Right renal pelvis (tissue), 4 donors: ENCODE data around the gene GLP2R. TPM values are rescaled to one million over a fixed set of nuclear protein-coding genes. Genes with fewer than 3 reads are reported as not detected.

Experiments
- DNase-seq, 4 donors: peaks; one replicate each; pipeline ENCODE4 v3.0.0-alpha.2; 2013; ENCODE audit warnings: low read depth in 4 of 4, low spot score in 3 of 4, missing footprints in 1 of 4
- polyA plus RNA-seq, 4 donors: library from polyadenylated mRNA; unstranded; fragments of 120-200 nt; gene quantifications; one replicate each; pipeline ENCODE4 v1.2.1, GENCODE V29; 2013; ENCODE audit not compliant: insufficient read length in 4 of 4

GLP2R gene
- polyA plus RNA-seq, 4 donors: 0.04 to 0.09 (median 0.06) TPM; not detected in 1

DNA sequence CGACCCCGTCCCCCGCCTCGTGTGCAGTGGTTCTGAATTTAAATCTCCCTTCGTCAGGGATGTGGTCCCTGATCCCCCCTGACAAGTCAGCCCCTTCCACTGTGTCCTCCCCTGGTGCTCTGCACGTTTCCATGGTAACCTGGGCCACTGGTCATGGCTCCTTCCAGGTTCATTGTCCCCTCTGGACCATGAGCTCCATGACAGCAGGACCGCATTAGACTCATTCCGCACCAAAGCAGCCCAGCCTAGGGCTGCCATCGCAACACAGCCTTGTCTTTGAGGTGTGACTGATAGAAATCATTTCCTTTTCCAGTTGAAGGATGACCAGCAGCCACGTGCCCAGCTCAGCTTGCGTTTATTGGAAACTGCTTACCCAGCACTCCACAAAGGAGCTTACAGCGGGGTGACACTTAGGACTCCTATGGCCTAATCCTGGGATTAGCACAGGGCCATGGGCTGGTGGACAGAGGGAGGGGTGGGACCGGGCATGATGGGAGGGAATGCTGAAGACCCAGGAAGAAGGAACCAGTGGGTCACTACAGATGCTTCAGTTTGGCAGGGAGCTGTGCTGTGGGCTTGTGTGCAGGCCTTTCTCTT lies 71.7 kb downstream of the GLP2R start:
- no peak for DNase-seq

DNA sequence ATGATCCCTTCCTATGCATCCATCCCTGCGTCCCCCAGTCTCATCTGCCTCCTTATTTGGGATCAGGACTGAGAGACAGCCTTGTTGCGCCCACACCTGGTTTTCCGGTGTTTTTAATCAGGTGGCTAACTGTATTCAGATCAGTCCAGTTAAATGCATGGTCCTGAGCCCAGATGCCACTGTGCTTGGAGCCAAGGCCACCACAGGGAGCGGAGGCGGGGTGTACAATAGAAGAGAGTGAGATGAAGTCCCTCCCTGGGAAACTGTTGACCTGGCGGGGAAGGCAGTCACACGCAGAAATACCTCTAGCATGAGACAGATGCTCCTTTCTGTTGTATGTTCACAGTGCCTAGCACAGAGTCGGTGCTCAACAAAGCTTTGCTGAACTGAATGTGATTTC lies 73.1 kb downstream of the GLP2R start:
- no peak for DNase-seq

DNA sequence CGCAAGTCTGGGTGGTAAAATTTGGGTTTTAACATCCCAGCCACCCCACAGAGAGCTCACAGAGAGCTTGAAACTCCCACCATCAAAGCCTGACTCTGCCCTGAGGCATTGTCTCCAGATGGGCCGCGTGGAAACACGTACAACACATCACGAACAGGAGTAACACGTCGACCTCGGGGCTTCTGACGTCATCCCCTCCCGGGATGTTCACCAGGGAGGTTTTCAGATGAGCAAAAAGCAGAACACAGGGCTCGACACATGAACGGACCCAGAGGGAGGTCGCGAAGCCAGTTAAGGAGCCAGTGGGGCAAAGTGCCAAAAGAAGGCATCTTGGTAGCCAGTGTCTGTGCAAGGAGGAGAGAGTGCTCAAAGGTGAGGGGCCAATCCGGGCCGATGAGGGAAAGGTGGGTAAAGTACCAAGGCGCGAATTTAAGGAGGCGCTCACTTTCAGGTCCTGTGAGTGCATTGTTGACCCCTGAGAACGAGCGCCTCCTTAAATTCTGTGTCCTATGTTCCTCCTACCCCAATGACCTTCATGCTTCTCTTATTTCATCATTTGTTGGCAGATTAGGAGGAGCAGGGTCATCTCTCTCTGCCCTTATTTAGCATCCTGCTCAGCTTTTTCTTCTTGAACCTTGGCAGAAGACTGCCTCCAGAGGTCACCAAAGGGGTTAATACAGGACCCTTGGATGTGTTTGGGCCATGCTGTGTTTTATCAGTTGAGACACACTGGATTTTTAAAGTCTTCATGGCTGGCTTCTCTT lies 73.7 kb downstream of the GLP2R start:
- DNase-seq: no peak

DNA sequence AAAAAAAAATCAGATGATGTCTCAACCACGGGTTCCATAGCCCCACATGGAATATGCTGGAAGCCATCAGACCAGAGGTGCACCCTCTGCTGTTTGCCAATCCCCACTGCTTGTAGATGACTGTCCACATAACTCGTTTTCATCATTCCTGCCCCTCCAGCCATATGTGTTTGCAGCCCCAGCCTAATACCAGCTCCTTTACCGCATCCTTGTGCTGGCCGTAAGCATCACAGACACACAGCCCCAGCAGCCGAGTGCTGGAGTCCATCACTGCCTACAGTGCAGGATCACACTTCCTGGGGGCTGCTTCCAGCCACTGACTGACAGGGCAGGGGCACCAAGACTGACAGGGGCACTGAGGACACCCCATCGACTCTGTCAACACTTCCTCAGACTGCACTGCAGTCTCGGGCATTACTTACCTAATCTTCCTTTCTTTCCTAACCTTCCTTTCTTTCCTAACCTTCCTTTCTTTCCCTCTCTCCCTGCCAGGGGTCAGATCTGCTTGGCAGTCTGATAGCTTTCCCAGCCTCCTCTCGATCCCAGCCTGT lies 74.4 kb downstream of the GLP2R start:
- DNase-seq: no peak

DNA sequence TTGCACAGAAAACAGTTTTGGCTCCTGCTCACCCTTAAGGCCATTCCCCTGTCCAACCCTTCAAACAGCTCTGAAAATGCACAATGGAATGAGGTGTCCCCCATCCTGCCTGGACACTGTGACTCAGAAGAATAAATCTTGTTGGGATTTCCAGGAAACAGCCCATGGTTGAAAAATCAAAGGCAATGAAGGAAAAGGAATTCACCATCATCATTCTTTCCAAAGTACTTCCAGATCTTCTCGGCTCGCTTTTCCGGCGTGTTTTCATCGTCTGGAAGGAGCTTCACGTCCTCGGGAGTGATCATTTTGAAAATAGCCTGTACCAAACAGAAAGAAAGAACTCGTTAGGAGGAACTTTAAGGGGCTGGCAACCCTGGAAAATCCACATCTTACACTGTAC lies 75.1 kb downstream of the GLP2R start:
- peak in 1 of 4 donors; percentile 31 for DNase-seq

DNA sequence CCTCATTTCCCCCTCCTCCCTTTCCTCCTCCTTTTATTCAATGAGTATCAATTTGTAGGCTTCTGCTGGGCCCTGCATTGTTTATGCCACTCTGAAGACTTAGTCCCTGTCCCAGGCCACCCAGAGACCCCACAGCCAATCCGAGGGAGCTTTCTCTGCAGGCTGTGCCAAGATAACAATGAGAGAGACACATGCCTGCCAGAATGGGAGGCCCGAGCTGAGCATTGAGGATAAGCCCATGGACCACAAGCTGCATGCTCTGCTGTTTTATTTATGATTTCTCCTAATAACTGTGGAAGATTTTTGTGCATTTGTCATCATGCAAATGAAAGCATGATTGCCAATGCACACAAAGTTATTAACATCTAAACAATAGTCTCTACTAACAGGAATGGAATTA lies 76.4 kb downstream of the GLP2R start:
- DNase-seq: no peak

DNA sequence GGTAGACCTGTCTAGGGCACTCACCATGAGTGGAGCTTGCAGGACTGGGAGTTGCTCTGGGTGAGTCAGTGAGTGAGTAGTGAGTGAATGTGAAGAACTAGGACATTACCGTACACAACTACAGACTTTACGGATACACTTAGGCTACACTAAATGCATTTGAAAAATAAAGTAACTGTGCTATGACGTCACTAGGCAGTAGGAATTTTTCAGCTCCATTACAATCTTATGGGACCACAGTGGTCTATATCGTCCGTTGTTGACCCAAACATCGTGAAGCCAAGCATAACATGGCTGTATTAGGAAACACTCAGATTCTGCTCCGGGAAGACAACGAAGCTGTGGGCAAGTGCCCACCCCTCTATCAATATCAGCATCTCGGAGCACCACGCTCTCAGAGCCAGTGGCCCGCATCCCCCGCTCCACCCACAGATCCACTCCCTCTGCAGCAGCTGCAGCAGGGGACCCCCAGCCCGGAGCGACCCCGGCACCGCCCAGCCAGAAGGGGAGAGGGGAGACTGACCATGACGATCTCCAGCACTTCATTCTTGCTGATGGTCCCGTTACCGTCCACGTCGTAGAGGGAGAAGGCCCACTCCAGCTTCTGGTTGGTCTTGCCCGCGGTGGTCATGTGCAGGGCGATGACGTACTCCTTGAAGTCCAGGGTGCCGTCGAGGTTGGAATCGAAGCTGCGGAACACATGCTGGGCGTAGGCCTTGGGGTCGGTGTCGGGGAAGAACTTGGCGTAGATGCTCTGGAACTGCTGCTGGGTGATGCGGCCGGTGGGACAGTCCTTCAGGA lies 78.8 kb downstream of the GLP2R start:
- DNase-seq: no peak

DNA sequence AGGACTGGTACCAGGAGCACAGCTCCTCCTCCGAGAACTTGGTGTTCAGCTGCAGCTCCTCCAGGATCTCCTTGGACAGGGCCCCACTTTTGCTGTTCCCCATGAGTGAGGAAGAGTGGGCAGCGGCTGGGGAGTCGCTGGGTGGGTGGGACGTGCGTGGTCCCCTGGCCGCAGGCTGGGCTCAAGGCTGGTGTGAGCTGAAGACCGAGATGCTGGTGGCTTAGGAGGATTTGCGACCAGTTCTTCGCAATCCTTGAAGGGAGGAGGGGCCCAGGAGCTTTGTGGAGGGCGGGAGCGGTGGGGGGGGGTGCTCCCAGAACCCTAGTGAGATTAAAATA lies 79.3 kb downstream of the GLP2R start, which contains the start of gene RCVRN:
Gene RCVRN, minus strand, starts transcription at position 194 of the 338 bp plus-strand sequence. Its CDS starts 91 bp downstream, at position 103.
- no peak for DNase-seq

DNA sequence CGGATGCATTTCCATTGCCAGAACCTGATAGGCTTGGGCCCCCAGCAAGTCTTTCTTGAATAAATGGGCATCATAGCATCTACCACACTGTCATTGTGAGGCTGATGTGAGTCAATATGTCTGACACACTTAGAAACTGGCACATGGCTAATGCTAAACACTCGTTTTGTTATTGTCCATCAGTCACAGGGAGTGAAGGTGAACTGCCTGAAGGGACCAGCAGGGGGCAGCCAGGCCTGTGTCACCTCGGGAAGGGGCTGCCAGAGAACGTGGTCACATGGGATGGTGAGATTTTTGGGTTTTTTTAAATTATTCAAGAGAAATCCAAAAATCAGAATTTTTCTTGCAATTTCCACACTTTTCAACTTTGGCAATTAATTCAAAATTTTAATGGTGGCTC lies 80.2 kb downstream of the GLP2R start:
- no peak for DNase-seq

DNA sequence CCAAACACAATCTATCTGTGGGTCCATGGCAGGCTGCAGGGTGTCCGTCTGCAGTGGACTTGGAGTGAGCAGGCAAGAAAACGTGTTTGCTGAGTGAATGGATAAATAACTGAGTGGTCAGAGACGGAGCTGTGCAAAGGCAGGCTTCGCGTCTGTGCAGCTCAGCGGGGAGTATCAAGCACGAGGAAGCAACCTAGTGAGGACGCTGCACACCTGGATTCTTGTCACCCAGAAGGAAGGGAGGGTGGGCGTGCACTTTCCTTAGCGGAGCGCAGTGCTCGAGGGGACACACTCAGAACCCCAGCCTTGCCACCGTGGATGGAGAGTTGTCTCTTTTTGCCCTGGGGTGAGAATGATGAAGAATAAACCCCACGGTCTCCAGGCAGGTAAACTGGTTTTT lies 80.9 kb downstream of the GLP2R start:
- no peak for DNase-seq

DNA sequence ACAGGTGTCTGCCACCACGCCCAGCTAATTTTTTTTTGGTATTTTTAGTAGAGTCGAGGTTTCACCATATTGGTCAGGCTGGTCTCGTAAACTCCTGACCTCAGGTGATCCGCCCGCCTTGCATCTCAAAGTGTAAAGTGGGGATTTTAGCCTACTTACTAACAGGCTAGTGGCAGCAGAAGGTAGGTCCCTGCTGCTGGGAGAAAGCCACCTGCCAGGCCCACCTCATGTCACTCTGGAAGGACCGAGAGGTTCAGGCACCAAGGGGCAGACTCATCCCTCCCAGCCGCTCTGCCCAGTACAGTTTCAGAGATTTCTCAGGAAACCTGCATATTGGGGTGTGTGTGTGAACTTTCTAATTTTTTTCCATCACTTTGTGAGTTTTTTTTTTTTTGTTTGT lies 81.4 kb downstream of the GLP2R start:
- DNase-seq: no peak

DNA sequence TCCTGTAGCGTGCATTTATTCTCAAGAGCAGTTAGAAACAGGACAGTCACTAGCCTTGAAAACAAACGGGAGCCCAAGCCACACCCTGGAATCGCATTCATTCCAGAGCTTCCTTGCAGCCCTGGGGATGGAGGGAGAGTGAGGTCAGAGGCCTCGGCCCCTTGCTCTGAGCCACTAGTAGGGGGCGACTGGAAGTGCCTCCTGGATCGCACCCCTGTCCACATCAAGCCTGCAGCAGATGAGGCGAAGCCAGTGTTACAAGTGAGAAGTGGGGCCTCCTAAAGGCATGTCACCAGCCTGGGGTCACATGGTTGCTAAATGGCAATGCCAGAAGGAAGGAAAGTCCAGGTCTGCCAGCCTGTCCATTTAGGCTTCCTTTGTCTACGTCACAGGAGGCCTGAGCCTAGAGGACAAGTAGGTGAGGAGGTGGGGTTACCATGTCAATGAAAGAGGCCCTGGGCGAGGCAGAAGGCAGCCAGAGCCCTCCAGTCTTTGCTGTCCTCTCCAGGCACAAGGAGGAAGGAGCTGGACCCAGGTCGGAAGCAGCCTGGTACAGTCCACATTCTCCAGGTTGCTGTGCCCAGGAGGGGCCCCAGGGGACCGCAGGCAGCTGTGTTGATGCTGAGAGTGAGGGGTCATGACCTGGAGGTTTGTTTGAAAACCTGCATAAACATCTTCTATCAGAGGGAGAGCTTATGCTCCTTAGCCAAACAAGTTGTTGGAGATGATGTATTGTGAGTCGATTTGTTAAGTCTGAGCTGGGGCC lies 82.3 kb downstream of the GLP2R start:
- DNase-seq: no peak

DNA sequence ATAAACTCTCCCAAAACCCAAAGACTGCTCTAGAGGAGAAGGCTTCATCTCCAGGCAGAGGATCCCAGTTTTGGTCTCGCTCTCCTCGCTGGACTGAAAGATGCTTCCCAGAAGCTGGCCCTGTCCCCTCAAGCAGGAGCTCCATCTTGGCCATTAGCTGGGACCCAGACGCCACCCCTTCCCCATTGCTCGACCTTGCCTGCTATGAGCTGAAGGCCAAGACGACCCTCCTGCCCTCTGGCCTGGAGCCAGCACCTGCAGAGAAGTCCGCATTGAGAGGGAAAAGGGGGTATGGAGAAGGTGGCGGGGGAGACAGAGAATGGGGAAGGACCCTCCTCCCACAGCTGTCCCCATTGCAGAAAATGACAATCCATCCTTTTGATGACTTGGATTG lies 82.9 kb downstream of the GLP2R start:
- DNase-seq: no peak

DNA sequence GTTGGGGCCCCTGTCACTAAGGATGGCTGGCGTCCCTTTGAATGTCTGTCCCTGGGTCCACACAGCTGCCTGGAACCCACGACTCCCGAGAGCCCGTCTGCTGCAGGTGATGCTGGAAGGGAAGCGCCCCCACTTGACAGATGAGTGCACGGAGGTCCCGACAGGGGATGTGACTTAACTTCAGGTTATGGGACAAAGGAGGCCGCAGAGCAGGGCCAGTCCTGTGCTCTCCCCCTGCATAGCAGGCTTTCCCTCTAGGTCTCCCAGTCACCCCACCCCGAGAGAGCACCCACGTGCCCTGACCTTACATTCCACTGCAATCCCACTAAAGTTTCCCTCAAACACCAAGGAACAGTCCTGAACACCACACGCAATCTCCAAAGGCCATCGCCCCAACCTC lies 85.4 kb downstream of the GLP2R start:
- DNase-seq: no peak

DNA sequence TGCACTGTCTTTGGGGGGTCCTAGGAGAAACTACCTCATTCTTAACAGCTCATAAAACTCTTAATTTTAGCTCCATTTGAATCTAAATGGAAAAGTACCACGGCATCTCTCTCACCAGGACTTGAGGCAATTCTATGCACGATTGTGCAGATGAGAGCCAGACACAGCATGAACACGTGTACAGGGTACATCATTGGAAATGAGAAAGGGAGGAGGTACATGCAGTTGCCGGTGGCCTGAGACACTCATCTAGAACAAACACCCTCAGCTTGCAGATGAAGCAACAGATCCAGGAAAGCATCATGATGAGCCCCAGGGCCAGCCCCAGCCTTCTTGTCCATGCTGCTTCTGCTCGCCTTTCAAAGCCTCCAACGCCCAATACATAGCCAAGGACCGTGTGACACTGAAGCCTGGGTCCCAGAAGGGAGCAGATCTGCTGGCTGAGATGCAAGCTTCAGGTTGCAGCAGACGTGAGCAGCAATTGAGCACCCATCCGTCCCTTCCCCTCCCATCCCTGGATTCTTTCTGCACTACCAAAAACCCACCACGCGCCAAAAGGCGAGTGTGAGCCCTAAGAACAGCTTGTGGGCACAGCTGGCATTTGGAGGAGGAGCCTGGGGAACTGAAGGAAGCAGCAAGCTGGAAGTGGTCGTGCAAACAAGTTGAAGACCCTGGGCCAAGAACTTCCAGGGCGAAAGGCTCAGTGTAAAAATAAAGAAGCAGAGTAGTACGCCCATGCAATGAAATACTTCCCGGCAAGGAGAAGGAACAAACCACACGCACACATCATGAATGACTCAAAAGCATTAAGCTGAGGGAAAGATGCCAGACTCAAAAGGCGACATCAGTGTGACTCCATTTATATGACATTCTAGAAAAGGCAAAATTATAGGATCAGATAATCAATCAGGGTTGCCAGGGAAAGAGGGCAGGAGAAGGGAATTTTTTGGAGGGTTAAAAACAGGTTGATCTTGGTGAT lies 86.7 kb downstream of the GLP2R start:
- DNase-seq: no peak

DNA sequence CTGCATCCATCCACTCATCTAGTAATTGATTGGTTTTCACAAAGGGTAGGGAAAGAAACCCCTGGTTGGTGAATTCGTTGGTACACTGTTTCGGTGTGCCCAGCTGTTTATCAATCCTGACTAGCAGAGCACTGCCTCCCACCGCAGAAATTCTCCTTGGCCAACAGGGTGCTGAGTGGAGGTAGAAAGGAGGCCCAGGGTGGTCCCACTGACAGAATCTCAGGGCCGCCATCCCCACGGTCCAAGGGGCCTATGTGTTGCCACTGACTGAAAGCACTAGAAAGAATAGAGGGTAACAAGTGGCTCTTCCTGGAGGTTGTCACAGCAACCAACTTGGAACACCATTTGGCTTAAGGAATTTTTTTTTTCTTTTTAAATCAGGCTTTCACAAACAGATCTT lies 87.8 kb downstream of the GLP2R start:
- DNase-seq: no peak

DNA sequence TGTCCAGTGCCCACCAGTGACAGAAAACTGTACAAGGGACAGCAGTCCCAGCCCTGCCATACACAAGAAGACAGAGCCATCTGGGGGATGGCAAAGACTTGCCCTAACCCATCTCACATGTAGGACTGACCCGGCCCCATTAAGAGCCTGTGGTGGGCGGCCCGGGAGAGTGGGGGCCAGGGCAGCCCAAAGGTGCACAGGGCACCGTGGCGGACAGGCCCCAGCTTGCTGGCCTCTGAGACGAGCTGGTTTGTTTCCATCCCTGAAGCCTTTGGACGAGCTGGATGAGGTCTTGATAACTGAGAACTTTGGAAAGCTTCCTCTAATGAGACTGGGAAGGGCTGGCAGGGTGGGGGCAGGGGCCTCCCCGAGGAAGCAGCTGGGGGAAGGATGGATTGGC lies 90.4 kb downstream of the GLP2R start:
- DNase-seq: no peak

DNA sequence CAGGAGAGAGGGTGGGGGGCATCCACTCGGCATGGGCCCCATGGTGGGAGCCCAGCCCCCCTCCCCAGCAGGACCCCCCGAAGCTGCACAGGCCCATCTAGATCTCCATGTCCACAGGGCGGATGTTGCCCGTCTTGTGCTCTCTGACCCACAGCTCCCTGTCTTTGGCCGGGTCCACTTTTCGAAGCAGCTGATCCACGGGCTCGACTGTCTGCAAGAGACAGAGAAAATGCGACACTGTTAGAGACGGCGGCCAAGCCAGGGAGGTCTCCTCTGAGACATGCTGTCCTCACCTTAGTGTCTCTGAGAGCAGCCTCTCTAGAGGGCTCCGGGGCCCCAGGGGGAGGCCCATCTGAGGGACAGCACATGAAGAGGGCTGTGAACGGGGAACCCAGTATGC lies 91.4 kb downstream of the GLP2R start:
- no peak for DNase-seq

DNA sequence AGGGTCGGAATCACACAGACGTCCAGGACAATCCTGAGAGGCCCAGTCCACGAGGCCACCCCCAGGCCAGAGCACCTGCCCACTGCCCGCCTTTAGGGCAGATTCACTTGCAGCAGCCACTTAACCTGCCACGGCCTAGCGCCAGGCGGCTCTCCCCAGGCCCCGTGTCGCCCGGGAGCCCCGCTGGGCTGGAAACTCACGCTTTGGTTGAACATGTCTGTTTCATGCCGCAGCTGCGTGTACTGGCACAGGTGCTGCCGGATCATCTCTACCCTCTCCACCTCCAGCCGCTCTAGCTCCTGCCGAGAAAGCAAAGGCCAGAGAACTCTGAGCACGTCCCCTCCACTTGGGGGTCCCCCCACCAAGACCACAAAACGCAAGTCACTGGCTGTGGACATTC lies 92.1 kb downstream of the GLP2R start:
- no peak for DNase-seq

DNA sequence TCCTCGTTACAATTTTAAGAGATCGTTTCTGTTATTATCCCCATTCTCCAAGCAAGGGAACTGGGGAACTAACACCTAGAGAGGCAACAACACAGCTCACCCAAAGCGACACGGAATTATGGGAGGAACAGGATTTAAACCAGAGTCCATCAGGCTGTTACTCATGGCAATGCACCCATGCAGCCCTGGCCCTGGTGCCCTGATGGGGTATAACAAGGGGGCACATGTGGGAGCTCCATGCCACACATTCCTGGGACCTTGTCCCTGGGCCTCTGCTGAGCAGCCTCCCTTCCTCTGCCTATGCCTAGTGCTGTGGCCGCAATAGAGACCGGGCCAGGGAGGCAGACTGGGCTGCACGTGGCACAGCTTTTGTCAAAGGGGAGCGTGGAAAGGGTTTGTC lies 92.6 kb downstream of the GLP2R start:
- DNase-seq: no peak
